Measurements from ENCODE around the gene AKT2. TPM values are rescaled to one million over a fixed set of nuclear protein-coding genes. Genes with fewer than 3 reads are reported as not detected.

Gene AKT2
- polyA plus RNA-seq, 3 donors, result 11.4 to 122 (median 16.3) TPM

GRCh38 chr19:40280608-40281221 is 4.4 kb downstream of the AKT2 start:
- H3K36me3 ChIP-seq (replicated peaks in 1 of 2; ENCODE audit: control insufficient read depth in 1 of 2, insufficient read depth in 2 of 2, low read length in 2 of 2), result peaks cover 0 to 17% of the 10 kb centered on the region in 2 donors
- H2AFZ ChIP-seq (ENCODE audit: insufficient read depth, low read depth, low read length, poor library complexity, severe bottlenecking), result no peak overlapping the region
- no peaks in the 10 kb centered on the region for H3K9me3 ChIP-seq (replicated peaks in 1 of 2; ENCODE audit: control insufficient read depth in 1 of 2, insufficient read depth in 1 of 2, low read length in 2 of 2)
- no peak overlapping the region for H3K4me2 ChIP-seq (replicated peaks; ENCODE audit: extremely low read depth, low read length, poor library complexity, severe bottlenecking)
- 68% methylated on average over 5 of the region's 10 CpGs for WGBS (ENCODE audit: insufficient coverage)
- H3K4me3 Mint-ChIP-seq, result no peak overlapping the region
- H3K9ac ChIP-seq (ENCODE audit: insufficient read depth, low read length, poor library complexity, severe bottlenecking), result peak overlapping the region; percentile 15
- no peaks in the 10 kb centered on the region for H3K27me3 Mint-ChIP-seq (ENCODE audit: low read depth in 3 of 3)
- peaks cover 93% of the 10 kb centered on the region for H3K79me2 ChIP-seq (ENCODE audit: insufficient read depth, low read length)
- no peaks in the 10 kb centered on the region for H3K27me3 ChIP-seq (ENCODE audit: control insufficient read depth in 2 of 2, insufficient read depth in 2 of 2, low read length in 2 of 2)
- peak overlapping the region in 3 of 7 donors; percentile 4 to 87 (median 70) for H3K27ac Mint-ChIP-seq
- DNase-seq, result no peak
- TF ChIP-seq, protein P1, sequence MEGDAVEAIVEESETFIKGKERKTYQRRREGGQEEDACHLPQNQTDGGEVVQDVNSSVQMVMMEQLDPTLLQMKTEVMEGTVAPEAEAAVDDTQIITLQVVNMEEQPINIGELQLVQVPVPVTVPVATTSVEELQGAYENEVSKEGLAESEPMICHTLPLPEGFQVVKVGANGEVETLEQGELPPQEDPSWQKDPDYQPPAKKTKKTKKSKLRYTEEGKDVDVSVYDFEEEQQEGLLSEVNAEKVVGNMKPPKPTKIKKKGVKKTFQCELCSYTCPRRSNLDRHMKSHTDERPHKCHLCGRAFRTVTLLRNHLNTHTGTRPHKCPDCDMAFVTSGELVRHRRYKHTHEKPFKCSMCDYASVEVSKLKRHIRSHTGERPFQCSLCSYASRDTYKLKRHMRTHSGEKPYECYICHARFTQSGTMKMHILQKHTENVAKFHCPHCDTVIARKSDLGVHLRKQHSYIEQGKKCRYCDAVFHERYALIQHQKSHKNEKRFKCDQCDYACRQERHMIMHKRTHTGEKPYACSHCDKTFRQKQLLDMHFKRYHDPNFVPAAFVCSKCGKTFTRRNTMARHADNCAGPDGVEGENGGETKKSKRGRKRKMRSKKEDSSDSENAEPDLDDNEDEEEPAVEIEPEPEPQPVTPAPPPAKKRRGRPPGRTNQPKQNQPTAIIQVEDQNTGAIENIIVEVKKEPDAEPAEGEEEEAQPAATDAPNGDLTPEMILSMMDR (IDR thresholded peaks at IDR 0.05), result no peak
- H3K27ac ChIP-seq (ENCODE audit: low read depth in 1 of 2, low read length in 2 of 2), result no peak overlapping the region
- peaks cover 8 to 10% of the 10 kb centered on the region in 2 donors for H3K36me3 Mint-ChIP-seq
- H3K9me3 Mint-ChIP-seq, result no peaks in the 10 kb centered on the region
- H3K4me1 ChIP-seq (ENCODE audit: control insufficient read depth in 1 of 2, insufficient read depth in 2 of 2, low read length in 2 of 2), result peaks cover 16 to 29% of the 10 kb centered on the region in 2 donors
- H4K20me1 ChIP-seq (ENCODE audit: insufficient read depth, low read length), result peaks cover 80% of the 10 kb centered on the region
- H3K4me1 Mint-ChIP-seq, result peaks cover 52% of the 10 kb centered on the region
- no peak overlapping the region for H3K4me3 ChIP-seq (replicated peaks in 1 of 3; ENCODE audit: low read depth in 2 of 3, low read length in 3 of 3)
- intact Hi-C loops (cut with micrococcal nuclease), result loop anchor here in 1 of 2 donors (10.0 kb wide), 1 partner anchor 146 kb away; no protein-coding TSS in a partner anchor

DNA sequence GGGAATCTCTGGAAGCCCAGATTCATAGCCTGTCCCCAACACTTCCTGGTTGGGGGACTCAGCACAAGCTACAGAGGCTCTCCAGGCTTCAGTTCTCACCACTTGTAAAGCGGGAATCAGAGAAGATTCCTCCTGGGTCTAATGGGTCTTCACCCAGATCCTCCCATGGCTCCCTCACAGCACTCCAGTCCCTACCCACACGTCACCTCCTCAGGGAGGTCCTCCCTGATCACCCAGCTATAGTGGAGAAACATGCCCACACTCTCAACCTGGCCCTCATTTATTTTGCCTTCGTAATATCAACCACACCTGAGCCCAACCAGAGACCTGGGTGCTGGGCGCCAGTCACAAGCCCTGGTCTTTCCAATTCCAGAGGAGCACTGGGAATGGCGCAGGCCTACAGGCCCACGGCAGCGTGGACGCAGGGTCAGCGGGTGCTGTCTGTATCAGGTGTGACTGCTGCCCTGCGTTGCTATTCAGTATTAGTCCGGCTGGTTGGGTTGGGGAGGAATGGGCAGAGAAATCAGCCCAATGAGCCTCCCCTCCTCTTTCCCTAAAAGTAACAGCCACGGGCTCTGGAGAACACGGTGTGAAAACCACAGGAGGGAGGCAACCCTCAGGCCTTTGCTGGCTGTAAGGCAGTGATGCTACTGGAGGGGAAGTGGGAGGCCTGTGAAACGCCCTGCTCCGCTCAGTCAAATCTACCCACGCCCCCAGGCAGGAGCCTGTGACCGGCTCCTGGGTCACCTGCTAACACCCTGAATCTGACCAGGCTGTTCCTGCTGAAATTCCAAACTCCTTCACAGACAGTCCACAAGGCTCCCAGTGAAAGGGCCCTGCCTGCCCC is 5.2 kb downstream of the AKT2 start:
- Histone ChIP-seq H3K9me3 (replicated peaks in 1 of 2; ENCODE audit: control insufficient read depth in 1 of 2, insufficient read depth in 1 of 2, low read length in 2 of 2) (no peaks in the 10 kb centered on the region), H3K36me3 (replicated peaks in 1 of 2; ENCODE audit: control insufficient read depth in 1 of 2, insufficient read depth in 2 of 2, low read length in 2 of 2) (peaks cover 0 to 17% of the 10 kb centered on the region in 2 donors), H3K27ac (ENCODE audit: low read depth in 1 of 2, low read length in 2 of 2) (peak overlapping the region in 1 of 2 donors; percentile 41), H3K4me2 (replicated peaks; ENCODE audit: extremely low read depth, low read length, poor library complexity, severe bottlenecking) (no peak overlapping the region), H4K20me1 (ENCODE audit: insufficient read depth, low read length) (peaks cover 85% of the 10 kb centered on the region), H3K79me2 (ENCODE audit: insufficient read depth, low read length) (peaks cover 97% of the 10 kb centered on the region), H3K4me3 (replicated peaks in 1 of 3; ENCODE audit: low read depth in 2 of 3, low read length in 3 of 3) (no peak overlapping the region), H3K27me3 (ENCODE audit: control insufficient read depth in 2 of 2, insufficient read depth in 2 of 2, low read length in 2 of 2) (no peaks in the 10 kb centered on the region), H3K9ac (ENCODE audit: insufficient read depth, low read length, poor library complexity, severe bottlenecking) (peak overlapping the region; percentile 15), H3K4me1 (ENCODE audit: control insufficient read depth in 1 of 2, insufficient read depth in 2 of 2, low read length in 2 of 2) (peaks cover 16 to 31% of the 10 kb centered on the region in 2 donors), H2AFZ (ENCODE audit: insufficient read depth, low read depth, low read length, poor library complexity, severe bottlenecking) (no peak overlapping the region)
- Mint-ChIP-seq H3K4me1 (peaks cover 53% of the 10 kb centered on the region), H3K36me3 (peaks cover 8 to 10% of the 10 kb centered on the region in 2 donors), H3K27ac (peak overlapping the region in 4 of 7 donors; percentile 0 to 87 (median 61)), H3K27me3 (ENCODE audit: low read depth in 3 of 3) (no peaks in the 10 kb centered on the region), H3K4me3 (no peak overlapping the region), H3K9me3 (no peaks in the 10 kb centered on the region)
- 51% methylated on average over 9 of the region's 17 CpGs for WGBS (ENCODE audit: insufficient coverage)
- intact Hi-C loops (cut with micrococcal nuclease), result loop anchor here in 1 of 2 donors (10.0 kb wide), 1 partner anchor 145 kb away; no protein-coding TSS in a partner anchor
- TF ChIP-seq, protein P1 (IDR thresholded peaks at IDR 0.05), result no peak
- no peak for DNase-seq
